ENCODE data around the gene VAV3. TPM values are rescaled to one million over a fixed set of nuclear protein-coding genes. Genes with fewer than 3 reads are reported as not detected.

The VAV3 gene
- total RNA-seq, 2 experiments from 2014 or later: 5.1 to 5.2 TPM

DNA sequence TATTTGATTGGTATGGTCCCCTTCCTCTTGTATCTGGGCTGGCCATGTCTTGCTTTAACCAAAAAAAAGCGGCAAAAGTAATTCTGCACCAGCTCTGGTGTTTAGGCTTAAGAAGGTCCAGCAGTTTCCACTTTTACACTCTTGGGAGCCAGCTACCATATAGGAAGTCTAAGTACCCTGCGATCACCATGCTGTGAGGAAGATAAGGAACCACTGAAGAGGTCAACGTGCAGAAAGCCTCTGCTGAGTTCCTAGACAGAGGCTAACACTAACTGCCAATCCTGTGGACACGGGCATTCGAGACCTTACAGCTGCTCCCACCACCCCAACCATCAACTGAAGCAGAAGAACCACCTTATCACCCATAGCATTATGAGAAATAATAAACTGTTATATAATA, 331.4 kb downstream of the VAV3 start:
- ChIA-PET CTCF (no interaction called here), POLR2A (no interaction called here)

DNA sequence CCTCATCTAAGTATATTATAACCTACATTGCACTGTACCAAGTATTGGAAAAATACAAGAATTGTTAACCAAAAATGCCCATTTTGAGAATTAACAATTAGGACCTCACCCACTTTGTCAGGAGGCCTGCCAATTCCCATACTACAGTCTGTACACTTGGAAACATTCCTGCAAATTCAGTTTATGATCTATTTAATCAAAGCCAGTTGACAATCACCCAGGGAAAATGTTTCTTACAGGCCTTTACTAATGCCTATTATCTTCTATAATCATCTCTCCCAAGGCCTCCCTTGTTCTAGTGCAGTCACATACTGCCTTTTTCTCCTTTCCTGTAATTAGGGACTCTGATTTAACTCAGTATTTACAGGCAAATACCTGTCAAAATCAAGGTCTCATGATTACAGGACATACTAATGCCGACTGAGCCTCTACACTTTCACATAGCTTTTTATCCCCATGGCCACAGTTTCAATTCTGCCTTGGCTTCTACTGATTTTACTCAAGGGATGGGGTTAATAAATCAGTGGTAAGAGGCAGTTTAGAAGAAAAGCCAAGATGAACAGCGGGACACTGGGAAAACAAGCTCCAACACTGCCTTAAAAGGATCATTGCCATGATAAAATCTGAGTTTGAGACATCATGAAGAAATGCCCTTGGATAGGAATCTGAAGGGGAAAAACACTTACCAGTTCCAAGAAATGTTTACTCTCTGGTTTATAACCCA, 338.7 kb downstream of the VAV3 start:
- POLR2A ChIA-PET: no interaction called here

DNA sequence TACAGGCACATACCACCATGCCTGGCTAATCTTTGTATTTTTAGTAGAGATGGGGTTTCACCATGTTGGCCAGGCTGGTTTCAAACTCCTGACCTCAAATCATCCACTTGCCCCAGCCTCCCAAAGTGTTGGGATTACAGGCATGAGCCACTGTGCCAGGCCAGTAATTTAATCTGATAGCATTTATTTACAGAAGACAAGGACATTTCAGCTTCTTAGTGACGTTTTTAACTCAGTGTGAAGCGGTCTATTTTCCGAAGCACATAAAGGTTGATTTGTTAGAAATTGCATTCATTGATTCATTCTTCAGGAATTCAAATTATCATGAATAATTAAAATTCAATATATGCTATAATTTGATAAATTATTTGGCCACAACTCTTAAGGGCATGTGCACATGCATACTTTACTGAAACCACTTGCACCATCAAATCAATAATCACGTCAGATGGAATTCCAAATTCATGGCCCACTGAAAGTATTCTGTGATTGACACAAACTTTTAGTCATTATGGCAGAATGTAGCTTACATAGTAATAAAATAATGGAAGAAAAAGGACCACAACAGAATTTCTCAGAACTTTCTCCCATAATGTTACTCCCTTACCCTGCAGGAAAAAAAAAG, 339.5 kb downstream of the VAV3 start:
- POLR2A ChIA-PET: no interaction called here
- CTCF ChIA-PET: no interaction called here

More for the DNA sequence above, 338.7 kb downstream of the VAV3 start:
- CTCF ChIA-PET: no interaction called here

DNA sequence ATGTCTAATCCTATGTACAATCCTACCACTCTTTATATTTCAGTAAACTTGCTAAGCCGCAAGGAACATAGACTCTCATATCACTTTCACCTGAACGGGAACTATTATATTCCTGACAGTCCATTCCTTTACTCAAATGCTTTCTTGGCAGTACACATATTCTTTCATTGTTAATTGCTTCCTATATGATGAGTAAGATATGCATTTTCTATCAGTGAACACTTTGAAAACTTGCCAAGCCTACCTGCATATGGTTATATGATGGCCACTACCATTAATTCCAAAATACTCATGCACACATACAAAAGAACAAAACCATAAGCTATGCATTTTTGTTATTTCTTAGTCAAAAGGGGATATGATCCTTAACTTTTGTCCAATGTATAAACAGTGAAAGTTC, 341.5 kb downstream of the VAV3 start:
- CTCF ChIA-PET: no interaction called here
- POLR2A ChIA-PET: no interaction called here

DNA sequence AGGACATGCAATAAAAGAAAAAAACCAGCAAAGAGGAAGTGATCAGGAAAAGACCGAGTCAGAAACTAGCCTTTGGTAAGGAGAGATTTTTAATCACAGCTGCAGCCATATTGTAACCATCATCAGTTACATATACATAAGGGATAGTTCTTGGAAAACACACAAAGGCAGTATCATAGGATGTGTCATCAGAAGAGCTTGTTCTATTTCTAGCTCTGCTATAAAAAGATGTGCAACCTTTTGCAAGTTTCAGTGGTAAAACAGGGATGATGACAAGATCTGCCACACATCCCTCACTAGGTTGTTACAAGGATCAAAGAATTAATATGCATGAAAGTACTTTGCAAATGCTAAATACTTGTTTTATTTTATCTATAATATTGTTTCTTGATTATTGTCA, 342.0 kb downstream of the VAV3 start:
- CTCF ChIA-PET: no interaction called here
- POLR2A ChIA-PET: no interaction called here

DNA sequence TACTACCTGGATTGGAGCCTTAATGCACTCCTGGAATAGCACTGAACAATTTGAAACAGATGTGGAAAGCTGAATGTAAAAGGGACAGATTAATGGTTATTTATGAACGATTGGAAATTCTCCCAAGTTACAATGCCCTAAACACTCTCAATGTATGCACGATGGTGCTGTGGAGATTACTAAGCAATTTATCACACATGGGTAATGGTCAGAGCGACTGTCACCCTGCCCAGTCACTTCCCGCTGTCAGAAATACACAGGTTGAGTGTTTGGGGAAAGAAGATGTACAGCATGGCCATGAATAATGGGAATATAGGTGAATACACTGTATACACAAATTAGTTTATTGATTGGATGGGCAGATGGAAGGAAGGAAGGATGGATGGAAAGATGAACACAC, 342.4 kb downstream of the VAV3 start:
- ChIA-PET CTCF (no interaction called here), POLR2A (no interaction called here)

DNA sequence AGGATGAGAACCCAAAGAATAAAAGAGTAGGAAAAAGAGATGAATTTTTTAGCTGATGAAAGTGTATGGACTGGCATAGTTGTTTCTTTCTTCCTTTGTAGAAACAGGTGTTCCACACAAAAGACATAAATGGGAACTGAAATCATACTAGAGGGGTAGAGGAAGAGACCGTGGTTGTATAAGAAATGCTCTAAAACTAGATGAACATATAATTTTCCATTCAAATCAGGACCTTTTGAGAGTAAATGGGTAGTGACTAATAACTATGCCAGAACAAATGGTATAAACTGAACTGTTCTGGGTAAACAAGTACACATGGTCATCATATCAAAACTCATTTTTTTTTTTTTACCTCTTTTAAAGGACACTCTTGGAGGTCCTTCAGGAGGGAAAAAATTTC, 344.2 kb downstream of the VAV3 start:
- CTCF ChIA-PET: no interaction called here
- POLR2A ChIA-PET: no interaction called here

DNA sequence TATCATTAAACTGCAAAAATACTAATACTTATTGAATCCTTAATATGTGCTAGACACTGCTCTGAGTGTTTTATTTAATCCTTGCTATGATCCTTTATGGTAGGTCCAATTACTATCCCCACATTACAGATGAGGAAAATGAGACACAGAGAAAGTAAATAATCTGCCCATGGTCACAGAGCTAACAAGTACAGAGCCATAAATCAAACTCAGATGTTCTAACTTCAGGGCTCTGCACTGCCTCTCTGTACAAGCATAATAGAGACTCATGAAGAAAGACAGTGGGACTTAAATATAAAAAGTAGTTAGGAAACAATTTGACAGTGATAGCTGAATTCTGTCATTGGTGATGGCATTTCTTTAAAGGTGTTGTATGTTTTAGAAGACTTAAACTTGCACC, 346.4 kb downstream of the VAV3 start:
- ChIA-PET CTCF (no interaction called here), POLR2A (no interaction called here)

DNA sequence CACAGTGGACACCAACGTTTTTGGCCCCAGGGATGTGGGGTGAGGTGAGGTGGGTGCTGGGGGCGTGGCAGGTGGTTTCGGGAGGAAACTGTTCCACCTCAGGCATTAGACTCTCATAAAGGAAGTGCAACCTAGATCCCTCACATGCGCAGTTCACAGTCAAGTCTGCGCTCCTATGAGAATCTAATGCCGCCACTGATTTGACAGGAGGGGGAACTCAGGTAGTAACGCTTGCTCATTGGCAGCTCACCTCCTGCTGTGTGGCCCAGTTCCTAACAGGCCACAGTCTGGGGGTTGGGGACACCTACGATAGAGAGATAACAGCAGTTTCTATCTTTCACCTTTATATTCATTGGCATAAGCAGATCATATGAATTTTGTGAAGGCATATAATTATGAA, 347.1 kb downstream of the VAV3 start:
- POLR2A ChIA-PET: no interaction called here
- CTCF ChIA-PET: no interaction called here

DNA sequence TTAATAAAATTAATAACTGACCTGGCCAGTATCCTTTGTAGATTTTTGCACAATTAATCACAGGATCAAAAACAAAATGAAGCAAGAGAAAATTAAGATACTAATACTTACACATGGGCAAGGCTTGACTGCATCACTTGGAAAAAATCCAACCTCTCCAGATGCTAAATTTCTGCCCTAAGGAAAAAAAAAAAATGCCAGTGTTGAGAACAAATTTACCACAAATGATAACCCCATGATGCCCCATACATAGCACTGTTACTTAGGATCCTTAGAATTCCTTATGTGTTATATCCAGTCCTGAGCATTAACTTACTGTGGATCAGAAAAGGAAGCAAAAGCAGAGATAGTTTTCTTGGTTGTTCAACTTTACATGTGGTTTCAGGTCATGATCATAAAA, 347.5 kb downstream of the VAV3 start:
- ChIA-PET CTCF (no interaction called here), POLR2A (no interaction called here)

DNA sequence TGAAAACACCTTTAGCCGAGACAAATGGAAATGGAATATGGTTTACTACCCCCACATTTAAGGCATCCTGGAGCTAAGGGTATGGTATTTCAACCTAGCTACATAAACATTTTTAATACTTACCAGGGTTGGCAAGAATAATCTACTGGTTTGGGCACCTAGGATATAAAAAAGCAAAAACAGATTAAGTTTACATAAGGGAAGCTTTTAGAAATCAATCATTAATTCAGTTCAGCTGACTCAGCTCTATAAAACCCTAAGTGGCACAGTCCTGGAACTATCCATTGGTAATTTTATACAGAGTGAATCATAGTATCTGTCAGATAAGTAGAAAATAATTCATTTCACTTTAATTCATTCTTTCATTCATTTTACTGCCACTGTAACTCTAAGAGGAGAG, 355.2 kb downstream of the VAV3 start:
- ChIA-PET CTCF (no interaction called here), POLR2A (no interaction called here)

DNA sequence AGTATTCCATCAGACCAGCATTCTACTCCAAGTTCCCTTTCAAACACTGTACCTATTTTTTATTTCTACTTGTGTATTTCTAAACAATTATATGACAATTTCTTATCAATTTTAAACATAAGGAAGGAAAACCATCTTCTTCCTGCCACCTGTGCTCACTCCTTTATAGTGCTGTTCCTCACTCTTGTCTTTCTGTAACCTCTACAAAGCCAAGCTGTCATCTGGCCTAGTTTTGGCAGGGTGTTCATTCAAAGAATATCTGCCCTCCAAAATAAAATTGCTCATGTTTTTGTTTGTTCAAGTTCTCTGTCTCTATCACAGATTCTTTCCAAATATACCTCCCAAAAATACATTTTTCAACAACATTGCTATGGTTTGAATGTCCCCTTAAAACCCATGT, 360.2 kb downstream of the VAV3 start:
- ChIA-PET CTCF (no interaction called here), POLR2A (no interaction called here)

DNA sequence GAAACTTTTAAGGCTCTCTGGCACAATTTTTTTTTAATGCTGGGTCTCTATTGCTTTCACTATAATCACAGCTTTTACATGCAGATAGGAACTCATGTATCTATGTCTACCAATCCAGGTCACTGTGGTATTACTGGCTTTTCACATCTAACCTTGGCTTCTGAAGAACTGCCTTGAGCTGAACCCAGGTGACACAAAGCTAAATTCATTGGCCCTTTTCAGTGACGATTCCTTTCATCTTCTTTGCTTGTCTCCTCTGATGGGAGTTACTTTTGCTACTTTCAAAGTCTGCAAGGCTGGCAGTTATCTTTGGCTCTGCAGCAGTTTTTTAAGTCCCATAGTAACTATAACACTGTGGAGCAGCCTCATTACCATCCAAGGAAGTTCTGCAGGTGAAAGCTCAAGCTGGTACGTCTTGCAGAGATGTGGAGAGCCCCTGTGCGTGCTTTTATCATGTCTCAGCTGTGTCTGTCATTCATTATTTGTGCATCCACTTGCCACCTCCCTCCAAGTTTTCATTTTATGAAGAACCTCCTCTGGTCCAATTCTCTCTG, 364.3 kb downstream of the VAV3 start:
- POLR2A ChIA-PET: no interaction called here
- CTCF ChIA-PET: no interaction called here

DNA sequence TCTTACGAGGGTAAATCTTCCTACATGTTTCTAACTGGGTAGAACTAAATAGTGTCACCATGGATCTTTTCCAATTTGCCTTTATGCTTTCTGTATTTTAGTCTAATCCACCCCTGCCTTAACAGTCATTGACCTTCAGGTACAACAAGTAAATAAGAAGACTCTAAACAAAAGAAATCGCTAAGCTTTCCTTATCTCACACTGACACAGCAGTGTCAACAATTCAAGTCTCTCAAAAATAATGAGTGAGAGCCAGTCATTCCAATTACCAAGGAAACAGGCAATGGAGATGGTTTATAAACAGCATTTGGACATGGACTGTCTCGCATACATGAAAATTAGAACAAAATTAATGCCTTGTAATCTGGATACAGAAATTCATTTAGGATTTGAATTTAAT, 365.8 kb downstream of the VAV3 start:
- ChIA-PET POLR2A (no interaction called here), CTCF (no interaction called here)

DNA sequence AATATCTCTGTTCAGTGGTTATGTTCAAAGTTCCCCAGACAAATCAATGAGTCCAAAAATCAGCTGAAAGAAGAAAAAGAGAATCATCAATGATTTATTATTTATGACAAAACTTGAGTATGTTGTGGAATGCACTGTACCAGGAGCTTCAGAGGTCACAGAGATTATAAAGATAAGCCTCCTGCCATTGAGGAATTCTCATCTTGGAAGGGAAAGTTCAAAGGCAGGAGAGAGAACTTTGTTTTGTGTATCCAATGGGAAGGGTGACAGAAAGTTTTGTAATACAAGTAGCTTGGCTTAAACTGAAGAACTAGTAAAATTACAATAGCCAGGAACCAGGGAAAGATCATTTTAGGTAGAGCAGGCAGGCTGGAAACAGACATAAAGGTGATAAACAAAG, 367.7 kb downstream of the VAV3 start:
- CTCF ChIA-PET: no interaction called here
- POLR2A ChIA-PET: no interaction called here

DNA sequence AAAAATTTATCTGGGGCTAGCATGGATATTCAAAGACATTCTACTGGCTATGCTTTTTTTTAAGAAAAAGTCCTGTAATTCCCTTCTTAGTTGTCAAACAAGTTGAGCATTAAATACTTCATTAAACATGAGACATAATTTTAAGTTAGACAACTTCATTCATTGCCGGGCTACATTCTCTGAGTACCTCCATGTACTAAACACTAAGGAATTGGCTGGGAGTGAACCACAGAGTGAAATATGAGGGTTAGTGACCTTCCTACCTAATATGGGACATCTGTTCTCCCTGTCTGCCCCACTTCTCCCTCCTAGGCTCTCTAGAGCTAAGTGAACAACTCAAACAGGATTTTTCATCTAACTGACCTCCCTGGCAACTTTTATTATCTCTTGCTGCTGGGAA, 370.4 kb downstream of the VAV3 start:
- CTCF ChIA-PET: no interaction called here

DNA sequence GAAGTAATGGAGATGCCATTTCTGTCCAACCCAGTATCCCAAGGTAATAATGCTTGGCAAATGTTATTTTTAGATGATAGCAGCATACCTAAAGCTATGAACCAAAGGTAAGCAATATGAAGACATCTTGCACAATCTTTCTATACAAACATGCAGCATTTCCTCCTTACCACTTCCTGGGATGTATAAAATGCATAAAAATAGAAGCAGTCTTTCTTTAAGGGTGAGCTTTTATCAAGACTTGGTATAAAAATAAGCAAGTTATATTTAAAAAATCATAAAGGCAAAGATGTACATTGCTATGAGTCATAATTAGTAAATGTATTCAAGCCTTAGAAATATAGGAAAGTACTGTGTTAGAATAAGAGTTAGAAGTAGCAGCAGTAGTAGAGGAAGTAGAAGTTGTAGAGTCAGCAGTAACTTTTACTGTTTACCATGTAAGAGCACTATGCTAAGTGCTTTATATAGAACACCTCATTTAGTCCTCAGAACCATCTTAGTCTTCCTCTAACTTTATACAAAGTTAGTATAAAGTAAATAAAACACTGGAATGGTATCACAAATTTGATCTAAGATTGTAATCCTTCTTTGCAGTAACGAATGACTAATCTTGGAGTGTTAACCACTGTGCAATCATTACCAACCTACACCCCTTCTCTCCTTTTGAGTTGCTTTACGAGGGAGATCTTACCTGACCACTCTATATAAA, 371.3 kb downstream of the VAV3 start:
- ChIA-PET POLR2A (no interaction called here), CTCF (no interaction called here)

More for the DNA sequence above, 370.4 kb downstream of the VAV3 start:
- POLR2A ChIA-PET: no interaction called here

DNA sequence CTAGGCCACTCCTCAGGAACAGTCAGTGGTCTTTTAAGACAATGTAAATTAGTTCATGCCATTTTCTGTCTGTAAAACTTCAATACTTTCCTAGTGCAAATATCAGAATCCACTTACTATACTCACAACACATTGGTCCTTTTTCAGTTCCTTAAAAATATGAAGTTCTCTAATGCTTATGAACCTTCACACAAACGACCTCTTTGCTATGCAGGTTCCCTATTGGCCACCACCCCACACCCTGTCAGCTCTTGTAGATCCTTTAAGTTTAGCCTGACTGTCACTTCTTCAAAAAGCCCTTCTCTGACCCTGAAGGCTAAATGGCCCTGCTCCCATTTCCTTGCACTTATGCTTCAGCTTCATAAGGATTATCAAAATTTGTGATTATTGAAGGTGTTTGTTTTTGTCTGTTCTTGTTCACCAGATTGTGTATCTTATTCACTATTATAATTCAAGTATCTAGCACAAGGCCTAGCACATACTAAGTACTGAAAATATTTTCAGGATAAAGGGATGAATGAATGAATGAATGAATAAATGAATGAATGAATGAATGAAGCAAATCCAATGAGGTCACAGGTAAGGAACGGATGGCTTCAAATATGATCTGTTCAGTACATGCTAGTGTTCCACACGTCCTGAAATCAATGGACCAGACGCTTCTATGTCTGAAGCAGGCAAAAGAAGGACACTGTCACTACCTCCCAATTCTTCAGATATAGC, 373.9 kb downstream of the VAV3 start:
- ChIA-PET CTCF (no interaction called here), POLR2A (no interaction called here)

DNA sequence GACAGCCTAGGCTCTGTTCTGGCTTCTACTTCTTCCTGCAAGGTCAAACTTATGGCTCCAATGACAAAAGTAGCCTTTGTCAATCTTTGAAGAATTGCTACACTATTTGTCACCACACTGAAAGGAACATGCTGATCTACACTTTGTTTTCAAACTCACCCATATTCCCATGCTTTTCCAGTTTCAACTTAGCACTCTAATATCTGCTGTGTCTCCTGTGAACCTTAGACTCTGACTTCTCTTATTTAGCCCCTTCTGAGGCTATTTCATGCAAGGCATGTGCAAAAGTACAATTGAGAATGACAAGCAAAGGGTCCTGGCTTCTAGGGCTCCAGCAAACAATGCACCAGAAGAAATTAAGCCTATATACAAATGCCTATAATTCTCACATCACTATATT, 374.9 kb downstream of the VAV3 start:
- ChIA-PET CTCF (no interaction called here), POLR2A (no interaction called here)

DNA sequence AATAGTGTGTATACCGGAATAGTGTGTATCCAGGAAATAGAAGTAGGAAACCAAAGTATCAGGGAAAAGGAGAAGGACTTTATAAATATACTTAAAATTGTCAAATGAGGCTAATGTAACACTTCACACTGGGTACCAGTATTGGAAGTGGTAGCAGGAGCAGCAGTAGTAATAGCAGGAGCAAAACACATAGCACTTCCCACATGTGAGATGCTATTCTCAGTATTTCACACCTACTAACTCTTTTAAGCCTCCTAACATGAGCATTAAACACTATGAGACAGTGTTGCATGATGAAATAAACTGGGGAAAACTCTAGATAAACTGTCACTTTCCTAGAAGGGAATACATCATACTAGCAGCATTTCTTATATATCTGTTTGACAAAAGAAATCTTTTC, 376.7 kb downstream of the VAV3 start:
- CTCF ChIA-PET: no interaction called here
- POLR2A ChIA-PET: no interaction called here

DNA sequence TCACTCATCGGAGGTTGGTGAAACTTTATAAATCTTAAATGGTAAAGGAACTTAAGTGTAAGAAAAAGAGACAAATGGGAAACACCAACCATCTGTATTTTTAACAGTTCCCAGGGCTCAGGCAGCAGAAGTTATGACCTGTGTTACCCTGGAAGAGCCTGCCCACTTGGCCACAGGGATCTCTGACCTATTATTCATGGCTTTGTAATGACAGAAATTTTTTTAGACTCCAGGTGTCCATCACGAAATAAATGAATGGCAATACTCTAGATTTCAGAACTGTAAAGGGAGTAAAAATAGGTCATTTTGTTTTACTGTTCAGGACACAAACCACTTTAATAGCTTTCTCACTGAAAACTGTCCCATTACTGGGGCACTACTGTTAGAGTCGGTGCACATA, 389.8 kb downstream of the VAV3 start:
- POLR2A ChIA-PET: no interaction called here
- CTCF ChIA-PET: no interaction called here
